Mesendoderm (in vitro differentiated cells): ENCODE data around the gene UQCR11.

Experiments
- DNase-seq: peaks from one replicate; pipeline ENCODE4 v3.0.0; 2013
- H2AK5ac ChIP-seq: 2 replicates; pipeline ENCODE4 v1.6.1; 2013; ENCODE audit warnings: low read length, inconsistent platforms
- H2BK120ac ChIP-seq: 2 replicates; pipeline ENCODE4 v1.6.1; 2013; ENCODE audit warnings: low read depth, mild to moderate bottlenecking, low read length, moderate library complexity, mixed read lengths
- H2BK15ac ChIP-seq: replicated peaks from 2 replicates; pipeline ENCODE4 v1.6.1; 2013; ENCODE audit warnings: low read depth, mild to moderate bottlenecking, moderate library complexity
- H2BK5ac ChIP-seq: 2 replicates; pipeline ENCODE4 v1.6.1; 2013; ENCODE audit warnings: low read length, inconsistent platforms
- H3K18ac ChIP-seq: 2 replicates; pipeline ENCODE4 v1.6.1; 2013; ENCODE audit warnings: mild to moderate bottlenecking, low read length, mixed read lengths
- H3K23ac ChIP-seq: one replicate; pipeline ENCODE4 v1.6.1; 2013; ENCODE audit warnings: low read length
- H3K27ac ChIP-seq: 2 replicates; pipeline ENCODE4 v1.5.1; 2013; ENCODE audit warnings: low read depth, mild to moderate bottlenecking, inconsistent platforms, low read length, moderate library complexity
- H3K27me3 ChIP-seq: 2 replicates; pipeline ENCODE4 v1.6.1; 2013; ENCODE audit warnings: low read length, control low read depth, mild to moderate bottlenecking, inconsistent platforms; ENCODE audit not compliant: insufficient read depth, poor library complexity
- H3K36me3 ChIP-seq: 2 replicates; pipeline ENCODE4 v1.6.1; 2013; ENCODE audit warnings: low read length, inconsistent platforms; ENCODE audit not compliant: control insufficient read depth, insufficient read depth
- H3K4ac ChIP-seq: one replicate; pipeline ENCODE4 v1.6.1; 2013; ENCODE audit warnings: low read depth, mild to moderate bottlenecking, low read length, moderate library complexity
- H3K4me1 ChIP-seq: 2 replicates; pipeline ENCODE4 v1.6.1; 2013; ENCODE audit warnings: low read depth, low read length, inconsistent platforms; ENCODE audit not compliant: control insufficient read depth
- H3K4me2 ChIP-seq: 2 replicates; pipeline ENCODE4 v1.6.1; 2013; ENCODE audit warnings: low read length
- H3K4me3 ChIP-seq: 2 replicates; pipeline ENCODE4 v1.5.1; 2013; ENCODE audit warnings: mild to moderate bottlenecking, low read length
- H3K56ac ChIP-seq: one replicate; pipeline ENCODE4 v1.6.1; 2013; ENCODE audit warnings: low read length
- H3K79me1 ChIP-seq: 2 replicates; pipeline ENCODE4 v1.6.1; 2013; ENCODE audit warnings: low read length, inconsistent platforms
- H3K79me2 ChIP-seq: 2 replicates; pipeline ENCODE4 v1.6.1; 2013; ENCODE audit warnings: mild to moderate bottlenecking, low read length; ENCODE audit not compliant: control insufficient read depth, insufficient read depth
- H3K9ac ChIP-seq: 2 replicates; pipeline ENCODE4 v1.6.1; 2013; ENCODE audit warnings: low read length, inconsistent platforms
- H4K5ac ChIP-seq: one replicate; pipeline ENCODE4 v1.6.1; 2013; ENCODE audit warnings: low read length
- H4K8ac ChIP-seq: one replicate; pipeline ENCODE4 v1.6.1; 2013; ENCODE audit warnings: low read depth, mild to moderate bottlenecking, control low read depth, low read length, moderate library complexity
- WGBS: extraction: QIAGEN DNeasy Blood & Tissue Kit; methylation state at CpG from one replicate; pipeline ENCODE4 v1.1.7; 2013; ENCODE audit warnings: low lambda C conversion rate, missing lambda C conversion rate; ENCODE audit not compliant: insufficient coverage; ENCODE audit errors: extremely low coverage; 5-methylcytosine and 5-hydroxymethylcytosine counted together

UQCR11 gene

DNA sequence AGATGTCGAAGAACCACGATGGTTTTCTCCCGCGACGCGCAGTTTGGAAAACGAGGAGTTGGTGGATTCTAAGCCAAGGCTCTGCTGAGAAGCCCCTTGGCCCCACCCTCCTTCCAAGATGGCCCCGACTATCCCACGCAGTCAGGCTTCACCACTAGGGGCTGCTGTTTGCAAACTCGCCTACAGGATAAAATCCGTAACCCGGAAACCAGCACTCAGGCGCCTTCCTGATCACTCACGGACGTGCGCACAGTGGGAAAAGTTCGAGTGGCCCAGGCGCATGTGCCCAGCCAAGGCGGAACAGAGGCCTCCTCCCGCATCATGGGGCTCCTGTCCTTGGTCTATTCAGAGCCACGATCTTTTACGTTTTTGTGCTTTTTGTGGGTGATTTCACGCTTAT lies 19.2 kb upstream of the UQCR11 start:
- H3K18ac ChIP-seq = no peak overlapping the region
- no peak overlapping the region for H4K8ac ChIP-seq
- H2BK15ac ChIP-seq = no peak overlapping the region
- H3K4me3 ChIP-seq = no peak overlapping the region
- no peaks in the 10 kb centered on the region for H3K4me1 ChIP-seq
- no CpG with 5 or more reads among the region's 23 CpGs for WGBS
- H2AK5ac ChIP-seq = no peak overlapping the region
- H3K23ac ChIP-seq = no peak overlapping the region
- H3K4me2 ChIP-seq = no peak overlapping the region
- H2BK120ac ChIP-seq = no peak overlapping the region
- H2BK5ac ChIP-seq = no peak overlapping the region
- H3K56ac ChIP-seq = no peak overlapping the region
- no peak overlapping the region for H3K27ac ChIP-seq
- peaks cover 4% of the 10 kb centered on the region for H3K79me1 ChIP-seq
- no peak overlapping the region for H3K9ac ChIP-seq
- H3K79me2 ChIP-seq = no peaks in the 10 kb centered on the region
- H4K5ac ChIP-seq = no peak overlapping the region
- H3K27me3 ChIP-seq = no peaks in the 10 kb centered on the region
- H3K4ac ChIP-seq = no peak overlapping the region
- H3K36me3 ChIP-seq = peaks cover 10% of the 10 kb centered on the region
- peak; percentile 84 for DNase-seq

DNA sequence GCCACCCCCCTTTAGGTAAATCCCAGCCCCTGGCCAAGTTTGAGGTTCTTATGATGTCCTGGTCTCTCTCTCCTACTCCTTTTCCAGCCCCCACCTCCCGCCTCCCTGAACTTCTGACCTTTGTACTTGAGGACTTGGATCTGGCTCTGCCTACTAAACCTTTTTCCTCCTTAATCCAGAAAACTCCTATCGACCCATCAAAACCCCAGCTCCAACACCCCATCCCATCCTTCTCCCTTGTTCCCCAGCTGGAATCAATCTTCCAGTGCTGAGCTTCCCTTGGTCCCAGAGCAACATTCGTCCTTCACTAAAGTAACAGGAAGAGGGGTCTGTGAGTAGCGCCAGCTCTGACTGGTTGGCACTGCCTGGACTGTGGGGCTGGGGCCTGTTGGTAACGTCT lies 17.3 kb upstream of the UQCR11 start:
- Histone ChIP-seq H3K4ac (no peak overlapping the region), H3K27me3 (no peaks in the 10 kb centered on the region), H3K23ac (no peak overlapping the region), H2BK120ac (no peak overlapping the region), H2AK5ac (no peak overlapping the region), H3K36me3 (peaks cover 15% of the 10 kb centered on the region), H3K27ac (no peak overlapping the region), H4K8ac (no peak overlapping the region), H4K5ac (no peak overlapping the region), H2BK15ac (no peak overlapping the region), H3K79me2 (no peaks in the 10 kb centered on the region), H3K4me1 (no peaks in the 10 kb centered on the region), H3K4me3 (no peak overlapping the region), H2BK5ac (no peak overlapping the region), H3K4me2 (no peak overlapping the region), H3K9ac (no peak overlapping the region), H3K18ac (no peak overlapping the region), H3K79me1 (peaks cover 7% of the 10 kb centered on the region), H3K56ac (peak overlapping the region; percentile 3)
- no peak for DNase-seq
- no CpG with 5 or more reads among the region's 5 CpGs for WGBS

GRCh38 chr19:1622007-1622406 lies 16.7 kb upstream of the UQCR11 start:
- Histone ChIP-seq H3K9ac (no peak overlapping the region), H2BK5ac (no peak overlapping the region), H3K79me2 (no peaks in the 10 kb centered on the region), H3K56ac (no peak overlapping the region), H3K27me3 (no peaks in the 10 kb centered on the region), H4K5ac (no peak overlapping the region), H3K4me1 (no peaks in the 10 kb centered on the region), H3K4me3 (no peak overlapping the region), H3K79me1 (peaks cover 7% of the 10 kb centered on the region), H2BK120ac (no peak overlapping the region), H4K8ac (no peak overlapping the region), H2AK5ac (no peak overlapping the region), H3K4me2 (no peak overlapping the region), H3K4ac (no peak overlapping the region), H3K36me3 (peaks cover 18% of the 10 kb centered on the region), H3K27ac (no peak overlapping the region), H3K23ac (no peak overlapping the region), H2BK15ac (no peak overlapping the region), H3K18ac (no peak overlapping the region)
- no CpG with 5 or more reads among the region's 23 CpGs for WGBS
- no peak for DNase-seq

- Histone ChIP-seq H2BK120ac (no peak overlapping the region), H3K79me1 (peaks cover 7% of the 10 kb centered on the region), H4K5ac (no peak overlapping the region), H3K4me2 (no peak overlapping the region), H3K23ac (no peak overlapping the region), H3K56ac (no peak overlapping the region), H2AK5ac (no peak overlapping the region), H3K18ac (no peak overlapping the region), H4K8ac (no peak overlapping the region), H3K4me3 (no peak overlapping the region), H3K4ac (no peak overlapping the region), H3K27me3 (no peaks in the 10 kb centered on the region), H3K36me3 (peaks cover 20% of the 10 kb centered on the region), H2BK5ac (no peak overlapping the region), H2BK15ac (no peak overlapping the region), H3K79me2 (no peaks in the 10 kb centered on the region), H3K9ac (no peak overlapping the region), H3K4me1 (no peaks in the 10 kb centered on the region), H3K27ac (no peak overlapping the region)
- no CpG with 5 or more reads among the region's 23 CpGs for WGBS
- DNase-seq = no peak
These were observed 16.3 kb upstream of the UQCR11 start for GRCh38 chr19:1621574-1621973.

DNA sequence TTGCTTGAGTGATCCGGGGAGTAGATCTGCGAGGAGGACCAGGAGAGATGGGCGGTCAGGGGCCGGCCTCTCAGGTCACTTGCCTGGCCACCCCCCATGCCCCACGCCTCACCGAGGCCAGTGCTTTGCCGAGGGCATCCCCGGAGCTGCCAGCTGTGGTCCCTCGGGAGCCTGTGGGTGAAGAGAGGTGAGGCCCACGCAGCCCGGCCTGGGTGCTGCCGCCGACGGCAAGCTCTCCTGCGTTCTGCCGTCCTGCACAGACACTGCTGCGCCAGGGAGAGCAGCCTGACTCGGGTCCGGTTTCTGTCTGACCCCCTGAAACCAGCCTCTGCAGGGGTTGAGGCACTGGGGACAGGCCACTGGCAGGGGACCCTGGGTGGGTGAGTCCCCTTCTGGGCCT lies 15.8 kb upstream of the UQCR11 start:
- no peaks in the 10 kb centered on the region for H3K4me1 ChIP-seq

DNA sequence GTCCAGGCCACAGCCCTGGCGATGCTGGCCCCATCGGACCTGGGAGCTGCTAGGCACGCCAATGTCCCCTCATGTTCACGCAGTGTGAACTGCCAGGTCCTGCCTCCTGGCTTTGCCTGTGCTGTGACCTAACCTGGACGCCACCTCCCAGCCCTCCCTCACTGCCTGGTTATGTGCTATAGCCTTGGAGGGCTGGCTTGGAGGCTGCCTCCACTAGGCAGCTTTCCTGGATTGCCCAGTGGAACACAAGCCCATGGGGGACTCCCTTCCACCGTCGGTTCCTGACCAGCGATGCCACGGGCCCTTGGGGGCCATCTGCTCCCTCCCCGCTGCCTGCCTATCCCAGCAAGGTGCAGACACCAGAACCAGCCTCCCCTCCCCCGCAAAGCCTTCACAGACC lies 15.2 kb upstream of the UQCR11 start:
- no peaks in the 10 kb centered on the region for H3K27me3 ChIP-seq
- H4K5ac ChIP-seq = no peak overlapping the region
- WGBS = no CpG with 5 or more reads among the region's 11 CpGs
- H3K79me2 ChIP-seq = no peaks in the 10 kb centered on the region
- H3K4ac ChIP-seq = no peak overlapping the region
- H2AK5ac ChIP-seq = no peak overlapping the region
- no peak overlapping the region for H3K9ac ChIP-seq
- H3K18ac ChIP-seq = no peak overlapping the region
- H4K8ac ChIP-seq = no peak overlapping the region
- H2BK5ac ChIP-seq = no peak overlapping the region
- H2BK15ac ChIP-seq = no peak overlapping the region
- no peak overlapping the region for H3K27ac ChIP-seq
- H3K56ac ChIP-seq = no peak overlapping the region
- H3K79me1 ChIP-seq = peaks cover 7% of the 10 kb centered on the region
- DNase-seq = no peak
- H3K4me1 ChIP-seq = no peaks in the 10 kb centered on the region
- no peak overlapping the region for H3K23ac ChIP-seq
- peaks cover 26% of the 10 kb centered on the region for H3K36me3 ChIP-seq
- H2BK120ac ChIP-seq = no peak overlapping the region
- H3K4me2 ChIP-seq = no peak overlapping the region
- no peak overlapping the region for H3K4me3 ChIP-seq

More for the DNA sequence above, 15.8 kb upstream of the UQCR11 start:
- Histone ChIP-seq H3K36me3 (peaks cover 22% of the 10 kb centered on the region), H3K79me1 (peaks cover 7% of the 10 kb centered on the region), H4K8ac (no peak overlapping the region), H2BK120ac (no peak overlapping the region), H4K5ac (no peak overlapping the region), H3K27ac (no peak overlapping the region), H3K4ac (no peak overlapping the region), H3K4me2 (no peak overlapping the region), H2AK5ac (no peak overlapping the region), H3K27me3 (no peaks in the 10 kb centered on the region), H3K79me2 (no peaks in the 10 kb centered on the region), H2BK15ac (no peak overlapping the region), H2BK5ac (no peak overlapping the region), H3K56ac (no peak overlapping the region), H3K23ac (no peak overlapping the region), H3K9ac (no peak overlapping the region), H3K4me3 (no peak overlapping the region), H3K18ac (no peak overlapping the region)
- DNase-seq = no peak
- no CpG with 5 or more reads among the region's 19 CpGs for WGBS
